Spleen (tissue), 11 donors: Measurements from ENCODE around the gene MRPL33. TPM values are rescaled to one million over a fixed set of nuclear protein-coding genes. Genes with fewer than 3 reads are reported as not detected.

Source experiments
- DNase-seq: peaks from one replicate; pipeline ENCODE4 v3.0.0-alpha.2; 2020
- H3K27ac ChIP-seq, 8 donors: fragments of 200-600 bp; sonication (generic) in 7 of 8; 1 replicate in 4 of 8; 2 replicates in 4 of 8; pipeline versions ENCODE4 v1.5.0 to v1.8.0; 2016 to 2021; ENCODE audit warnings: inconsistent platforms in 4 of 8, mild to moderate bottlenecking in 4 of 8, moderate library complexity in 1 of 8
- H3K27me3 ChIP-seq, 7 donors: fragments of 200-600 bp; sonication (generic) in 6 of 7; replicated peaks in 1 of 7; 1 replicate in 4 of 7; 2 replicates in 3 of 7; pipeline versions ENCODE4 v1.5.0 to v1.8.0; 2016 to 2021; ENCODE audit warnings: inconsistent platforms in 3 of 7, mild to moderate bottlenecking in 1 of 7
- H3K36me3 ChIP-seq, 6 donors: fragments of 200-600 bp; sonication (generic) in 5 of 6; 1 replicate in 4 of 6; 2 replicates in 2 of 6; pipeline versions ENCODE4 v1.5.0 to v1.8.0; 2016 to 2021; ENCODE audit warnings: inconsistent platforms in 2 of 6
- H3K4me1 ChIP-seq, 6 donors: fragments of 200-600 bp; sonication (generic) in 5 of 6; 1 replicate in 3 of 6; 2 replicates in 3 of 6; pipeline versions ENCODE4 v1.5.0 to v1.8.0; 2016 to 2021; ENCODE audit warnings: inconsistent platforms in 3 of 6
- H3K4me3 ChIP-seq, 8 donors: fragments of 200-600 bp; sonication (generic) in 7 of 8; 1 replicate in 4 of 8; 2 replicates in 4 of 8; pipeline versions ENCODE4 v1.5.0 to v1.8.0; 2016 to 2021; ENCODE audit warnings: inconsistent platforms in 4 of 8, mild to moderate bottlenecking in 4 of 8, moderate library complexity in 2 of 8
- H3K9me3 ChIP-seq, 8 donors: fragments of 200-600 bp; sonication (generic) in 7 of 8; 1 replicate in 4 of 8; 2 replicates in 4 of 8; pipeline versions ENCODE4 v1.5.0 to v1.8.0; 2016 to 2021; ENCODE audit warnings: inconsistent platforms in 4 of 8
- CTCF ChIP-seq, 11 experiments: fragments of 200-600 bp in 7 of 11; fragments of 450-650 bp in 4 of 11; sonication (generic) in 4 of 11; IDR thresholded peaks in 8 of 11; conservative IDR thresholded peaks in 3 of 11; 1 replicate in 7 of 11; 2 replicates in 4 of 11; pipeline versions ENCODE4 v1.4.0 to v1.8.0; 2016 to 2021; ENCODE audit warnings: antibody characterized with exemption in 11 of 11, inconsistent platforms in 4 of 11, mild to moderate bottlenecking in 1 of 11
- POLR2A ChIP-seq, 3 donors: fragments of 450-650 bp; IDR thresholded peaks; one replicate each; pipeline ENCODE4 v1.5.1; 2017; ENCODE audit warnings: antibody characterized with exemption in 3 of 3, mild to moderate bottlenecking in 1 of 3
- POLR2AphosphoS5 ChIP-seq, 3 donors: sonication (generic); formaldehyde crosslinking; IDR thresholded peaks; one replicate each; pipeline ENCODE4 v1.5.1; 2017; ENCODE audit warnings: antibody characterized with exemption in 3 of 3
- WGBS, 5 donors: extraction: QIAGEN DNeasy Blood & Tissue Kit in 3 of 5; methylation state at CpG; one replicate each; pipeline versions ENCODE4 v1.1.5 to v1.1.7; 2013 to 2018; 5-methylcytosine and 5-hydroxymethylcytosine counted together
- intact Hi-C: fragments of 100-400 bp; cut with DNase I; formaldehyde crosslinking; loops from one replicate; pipeline ENCODE4 v1.15.0; 2023; ENCODE audit warnings: low total_unique reads
- polyA plus RNA-seq, 3 donors: library from polyadenylated mRNA; stranded (reverse); fragments of 200-250 nt; gene quantifications; one replicate each; pipeline ENCODE4 v1.2.1, GENCODE V29; 2013
- total RNA-seq, 7 donors: library from RNA; depleted of rRNA in 3 of 7; stranded (reverse); fragments of >200 nt in 3 of 7; fragmentation: NEBNext Ultra II Directional in 4 of 7; extraction: Animal tissue kit (Norgen Biotek cat#: 25700) in 4 of 7; gene quantifications; one replicate each; pipeline versions ENCODE4 v1.1.0 to v1.2.1, GENCODE V29; 2016 to 2021
- donor health status: healthy with polysubstance abuse.
- donor health status: DM: no; HTN: no; CAD: no; lungs with moderate emphysema.
- donor health status: DM: no; HTN: no; CAD: no.
- donor health status: Bipolar disorder and iron deficiency.
- donor health status: healthy.
- donor health status: DM: no; HTN: no; CAD: no.
- donor health status: DM: yes; HTN: yes; CAD: no.

MRPL33 gene
- total and polyA plus RNA-seq, 10 donors = 48.3 to 166 (median 80.7) TPM

GRCh38 chr2:27808984-27809383 lies 37.5 kb downstream of the MRPL33 start:
- no peak for TF ChIP-seq CTCF (IDR thresholded peaks at IDR 0.05 in 8 of 11, conservative IDR thresholded peaks at IDR 0.05 in 3 of 11)
- TF ChIP-seq POLR2AphosphoS5 (IDR thresholded peaks at IDR 0.05) = peak in 1 of 3 donors; percentile 33
- no peak for TF ChIP-seq POLR2A (IDR thresholded peaks at IDR 0.05)
- intact Hi-C loops = no loop called here
- H3K36me3 ChIP-seq = no peaks in the 10 kb centered on the region
- no peaks in the 10 kb centered on the region for H3K27me3 ChIP-seq
- DNase-seq = no peak
- H3K27ac ChIP-seq = peak overlapping the region in 2 of 8 donors; percentile 45 to 52
- H3K9me3 ChIP-seq = no peaks in the 10 kb centered on the region
- peaks cover 0 to 22% (median 4%) of the 10 kb centered on the region in 6 donors for H3K4me1 ChIP-seq
- WGBS, 5 donors = 75 to 92% (median 88%) methylated on average over 3 of the region's 3 CpGs
- no peak overlapping the region for H3K4me3 ChIP-seq

GRCh38 chr2:27809761-27810241 lies 38.3 kb downstream of the MRPL33 start:
- Histone ChIP-seq H3K27ac (peak overlapping the region in 4 of 8 donors; percentile 45 to 67 (median 50)), H3K27me3 (no peaks in the 10 kb centered on the region), H3K4me3 (no peak overlapping the region), H3K4me1 (peaks cover 0 to 22% (median 4%) of the 10 kb centered on the region in 6 donors), H3K9me3 (no peaks in the 10 kb centered on the region), H3K36me3 (no peaks in the 10 kb centered on the region)
- DNase-seq = no peak
- TF ChIP-seq POLR2A (IDR thresholded peaks at IDR 0.05) (no peak), CTCF (IDR thresholded peaks at IDR 0.05 in 8 of 11, conservative IDR thresholded peaks at IDR 0.05 in 3 of 11) (no peak), POLR2AphosphoS5 (IDR thresholded peaks at IDR 0.05) (no peak)
- intact Hi-C loops = no loop called here
- 36 to 68% (median 45%) methylated on average over 3 of the region's 3 CpGs for WGBS, 5 donors

- no peaks in the 10 kb centered on the region for H3K27me3 ChIP-seq
- intact Hi-C loops = no loop called here
- H3K9me3 ChIP-seq = no peaks in the 10 kb centered on the region
- H3K36me3 ChIP-seq = no peaks in the 10 kb centered on the region
- WGBS, 5 donors = 56 to 80% (median 70%) methylated on average over 3 of the region's 3 CpGs
- peaks cover 0 to 22% (median 4%) of the 10 kb centered on the region in 6 donors for H3K4me1 ChIP-seq
- no peak overlapping the region for H3K4me3 ChIP-seq
- H3K27ac ChIP-seq = peak overlapping the region in 3 of 8 donors; percentile 45 to 67 (median 52)
- no peak for TF ChIP-seq CTCF (IDR thresholded peaks at IDR 0.05 in 8 of 11, conservative IDR thresholded peaks at IDR 0.05 in 3 of 11)
- no peak for TF ChIP-seq POLR2AphosphoS5 (IDR thresholded peaks at IDR 0.05)
- TF ChIP-seq POLR2A (IDR thresholded peaks at IDR 0.05) = no peak
- DNase-seq = no peak
Observed at GRCh38 chr2:27810455-27810854, 38.9 kb downstream of the MRPL33 start.

GRCh38 chr2:27811768-27812167 lies 40.2 kb downstream of the MRPL33 start:
- Histone ChIP-seq H3K4me3 (no peak overlapping the region), H3K27ac (no peak overlapping the region), H3K36me3 (no peaks in the 10 kb centered on the region), H3K4me1 (peaks cover 0 to 22% (median 4%) of the 10 kb centered on the region in 6 donors), H3K27me3 (no peaks in the 10 kb centered on the region), H3K9me3 (no peaks in the 10 kb centered on the region)
- intact Hi-C loops = no loop called here
- DNase-seq = no peak
- TF ChIP-seq POLR2A (IDR thresholded peaks at IDR 0.05) (no peak), CTCF (IDR thresholded peaks at IDR 0.05 in 8 of 11, conservative IDR thresholded peaks at IDR 0.05 in 3 of 11) (no peak), POLR2AphosphoS5 (IDR thresholded peaks at IDR 0.05) (no peak)
- 90 to 100% (median 97%) methylated on average over 1 of the region's 1 CpG for WGBS, 5 donors
